SK-N-SH treated with all-trans-retinoic acid at 6 μM for 48 hours (cell line): ENCODE results near the gene CEP44.
"Not testable (repeated sequence)": the region's sequence is repeated elsewhere in the genome, so short reads cannot be mapped to it uniquely, and the experiment has no call there.

Experiments used
- ATAC-seq: fragments of 200-7000 bp; cut with Tn5 transposase; 3 replicates; pipeline ENCODE4 v1.9.1; 2020; ENCODE audit warnings: mild to moderate bottlenecking, moderate library complexity
- ARNTL ChIP-seq: fragments of 450-650 bp; formaldehyde crosslinking; IDR thresholded peaks from 2 replicates; pipeline ENCODE4 v1.5.0; 2020; ENCODE audit warnings: low read depth, mild to moderate bottlenecking, moderate library complexity, borderline replicate concordance
- BACH2 ChIP-seq: fragments of 250-450 bp; sonication (Bioruptor Pico); IDR thresholded peaks from 2 replicates; pipeline ENCODE4 v1.9.0; 2021; ENCODE audit warnings: mild to moderate bottlenecking, borderline replicate concordance
- CSDC2 ChIP-seq: fragments of 250-450 bp; sonication (Bioruptor Pico); IDR thresholded peaks from 2 replicates; pipeline ENCODE4 v1.5.0; 2020; ENCODE audit warnings: mild to moderate bottlenecking, moderate library complexity
- ESRRG ChIP-seq: fragments of 250-450 bp; sonication (Bioruptor Pico); IDR thresholded peaks from 2 replicates; pipeline ENCODE4 v1.6.1; 2021; ENCODE audit warnings: mild to moderate bottlenecking
- GLIS3 ChIP-seq: fragments of 250-450 bp; sonication (Bioruptor Pico); IDR thresholded peaks from 2 replicates; pipeline ENCODE4 v1.5.0; 2020; ENCODE audit warnings: mild to moderate bottlenecking, moderate library complexity
- ISL1 ChIP-seq: fragments of 250-450 bp; sonication (Bioruptor Pico); IDR thresholded peaks from 2 replicates; pipeline ENCODE4 v2.1.2; 2022; ENCODE audit warnings: mild to moderate bottlenecking, moderate library complexity
- OSR1 ChIP-seq: fragments of 250-450 bp; sonication (Bioruptor Pico); IDR thresholded peaks from 2 replicates; pipeline ENCODE4 v1.8.0; 2022; ENCODE audit warnings: moderate library complexity, mild to moderate bottlenecking, inconsistent platforms
- PPARA ChIP-seq: fragments of 250-450 bp; sonication (Bioruptor Pico); IDR thresholded peaks from 2 replicates; pipeline ENCODE4 v1.5.0; 2020; ENCODE audit warnings: mild to moderate bottlenecking, borderline replicate concordance
- SNAI2 ChIP-seq: fragments of 250-450 bp; sonication (Bioruptor Pico); IDR thresholded peaks from 2 replicates; pipeline ENCODE4 v1.5.0; 2020; ENCODE audit warnings: mild to moderate bottlenecking, moderate library complexity
- TCF4 ChIP-seq: fragments of 250-450 bp; sonication (Bioruptor Pico); IDR thresholded peaks from 2 replicates; pipeline ENCODE4 v1.8.0; 2021; ENCODE audit warnings: mild to moderate bottlenecking, moderate library complexity, borderline replicate concordance
- ZC3H10 ChIP-seq: fragments of 250-450 bp; sonication (Bioruptor Pico); IDR thresholded peaks from 2 replicates; pipeline ENCODE4 v1.5.1; 2021; ENCODE audit warnings: mild to moderate bottlenecking, moderate library complexity
- ZFP3 ChIP-seq: fragments of 250-450 bp; sonication (Bioruptor Pico); IDR thresholded peaks from 2 replicates; pipeline ENCODE4 v1.5.0; 2020; ENCODE audit warnings: mild to moderate bottlenecking, moderate library complexity
- ZFP30 ChIP-seq: fragments of 450-650 bp; formaldehyde crosslinking; IDR thresholded peaks from 2 replicates; pipeline ENCODE4 v1.5.0; 2022; ENCODE audit warnings: mild to moderate bottlenecking, moderate library complexity
- ZNF565 ChIP-seq: fragments of 450-650 bp; formaldehyde crosslinking; conservative IDR thresholded peaks from 2 replicates; pipeline ENCODE4 v1.5.0; 2020; ENCODE audit warnings: low read depth, mild to moderate bottlenecking, moderate library complexity
- ZNF70 ChIP-seq: fragments of 450-650 bp; formaldehyde crosslinking; IDR thresholded peaks from 2 replicates; pipeline ENCODE4 v1.5.0; 2020; ENCODE audit warnings: mild to moderate bottlenecking, moderate library complexity
- TF ChIP-seq, protein P1 (sequence below): fragments of 250-450 bp; sonication (Bioruptor Pico); IDR thresholded peaks from 2 replicates; pipeline ENCODE4 v1.8.0; 2021; ENCODE audit warnings: low read depth, mild to moderate bottlenecking, moderate library complexity, borderline replicate concordance
- TF ChIP-seq, protein P2 (sequence below): fragments of 250-450 bp; sonication (Bioruptor Pico); IDR thresholded peaks from 2 replicates; pipeline ENCODE4 v1.5.0; 2020; ENCODE audit warnings: mild to moderate bottlenecking, moderate library complexity
- TF ChIP-seq, protein P3 (sequence below): fragments of 250-450 bp; sonication (Bioruptor Pico); IDR thresholded peaks from 2 replicates; pipeline ENCODE4 v1.5.1; 2020; ENCODE audit warnings: low read depth, mild to moderate bottlenecking, moderate library complexity
- TF ChIP-seq, protein P4 (sequence below): fragments of 250-450 bp; sonication (Bioruptor Pico); IDR thresholded peaks from 2 replicates; pipeline ENCODE4 v1.8.0; 2020; ENCODE audit warnings: mild to moderate bottlenecking, moderate library complexity, borderline replicate concordance
- TF ChIP-seq, protein P5 (sequence below): fragments of 250-450 bp; sonication (Bioruptor Pico); IDR thresholded peaks from 2 replicates; pipeline ENCODE4 v1.5.1; 2021; ENCODE audit warnings: mild to moderate bottlenecking, moderate library complexity

CEP44 gene

DNA sequence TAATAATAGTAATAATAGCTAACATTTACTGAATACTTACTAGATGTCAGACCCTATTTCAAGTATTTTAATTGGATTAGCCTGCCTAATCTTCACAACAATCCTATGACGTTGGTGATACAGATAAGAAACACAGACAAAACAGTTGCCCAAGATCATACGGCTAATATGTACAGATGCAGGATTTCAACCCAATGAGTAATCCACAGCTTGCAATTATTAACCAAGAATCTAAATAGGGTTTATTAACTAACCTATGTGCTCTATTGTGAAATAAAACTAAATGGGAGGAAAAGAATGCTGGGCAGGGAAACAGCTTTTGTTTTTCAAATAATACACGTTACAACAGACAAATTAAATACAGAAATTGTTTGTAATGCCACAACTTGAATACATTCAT is 23.6 kb upstream of the CEP44 start (continued):
- TF ChIP-seq, protein P1, sequence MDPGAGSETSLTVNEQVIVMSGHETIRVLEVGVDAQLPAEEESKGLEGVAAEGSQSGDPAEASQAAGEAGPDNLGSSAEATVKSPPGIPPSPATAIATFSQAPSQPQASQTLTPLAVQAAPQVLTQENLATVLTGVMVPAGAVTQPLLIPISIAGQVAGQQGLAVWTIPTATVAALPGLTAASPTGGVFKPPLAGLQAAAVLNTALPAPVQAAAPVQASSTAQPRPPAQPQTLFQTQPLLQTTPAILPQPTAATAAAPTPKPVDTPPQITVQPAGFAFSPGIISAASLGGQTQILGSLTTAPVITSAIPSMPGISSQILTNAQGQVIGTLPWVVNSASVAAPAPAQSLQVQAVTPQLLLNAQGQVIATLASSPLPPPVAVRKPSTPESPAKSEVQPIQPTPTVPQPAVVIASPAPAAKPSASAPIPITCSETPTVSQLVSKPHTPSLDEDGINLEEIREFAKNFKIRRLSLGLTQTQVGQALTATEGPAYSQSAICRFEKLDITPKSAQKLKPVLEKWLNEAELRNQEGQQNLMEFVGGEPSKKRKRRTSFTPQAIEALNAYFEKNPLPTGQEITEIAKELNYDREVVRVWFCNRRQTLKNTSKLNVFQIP (CRISPR knock-in tag): no peak; the same call in 1 of the 2 replicates

DNA sequence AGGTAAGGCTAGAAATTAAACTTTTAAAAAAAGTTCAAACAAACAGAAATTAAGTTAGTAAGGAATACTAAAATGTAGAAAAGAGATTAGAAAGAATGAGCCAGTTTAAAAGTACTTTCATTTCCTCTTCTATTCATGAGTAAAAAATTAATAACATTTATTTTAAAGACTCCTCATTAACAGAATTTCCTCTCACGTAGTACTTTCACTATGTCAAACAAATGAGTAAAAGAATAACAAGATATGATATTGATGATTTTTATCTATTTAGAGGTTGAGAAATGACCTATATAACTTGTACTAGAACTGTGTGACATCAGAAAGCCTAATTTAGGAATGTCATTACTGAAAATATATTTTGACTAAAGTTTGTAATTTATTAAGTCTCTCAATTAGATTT is 22.3 kb upstream of the CEP44 start:
- ATAC-seq: not testable (repeated sequence)

DNA sequence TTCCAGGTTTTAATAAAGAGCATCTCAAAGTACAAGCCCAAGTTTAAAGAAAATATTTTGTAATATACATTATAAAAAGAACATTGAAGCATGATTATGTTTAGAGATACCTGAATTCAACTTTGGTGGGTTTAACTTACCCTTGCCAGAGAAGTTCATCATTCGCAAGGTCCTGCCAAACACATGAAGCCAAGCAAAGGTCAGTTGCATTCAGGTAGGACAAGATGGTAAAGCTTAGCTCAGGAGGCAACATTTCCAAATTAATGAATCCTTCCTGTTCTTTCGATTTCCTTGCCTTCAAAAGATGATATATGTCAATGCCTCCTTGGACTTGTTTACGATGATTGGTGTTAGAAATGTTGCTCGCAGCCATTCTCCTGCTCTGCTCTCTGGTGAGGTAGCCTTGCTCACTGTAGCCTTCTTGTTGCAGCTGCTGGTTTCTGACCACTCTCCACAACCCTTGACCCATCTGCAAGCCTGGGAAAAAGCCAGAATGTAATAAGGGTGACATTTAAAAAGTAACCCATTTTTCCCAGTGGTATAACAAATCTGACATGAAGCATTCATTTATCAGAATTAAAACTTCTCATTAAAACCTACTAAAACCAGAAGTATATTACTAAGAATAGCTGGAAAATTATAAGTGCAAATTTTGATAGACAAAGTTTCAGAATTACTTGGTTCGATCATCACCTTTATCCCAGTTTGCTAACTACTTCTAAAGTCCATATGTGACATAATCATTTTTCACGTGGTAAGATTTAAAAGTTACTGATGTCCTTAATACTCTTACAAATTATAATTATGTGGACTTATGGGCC is 20.9 kb upstream of the CEP44 start:
- TF ChIP-seq, protein P2, sequence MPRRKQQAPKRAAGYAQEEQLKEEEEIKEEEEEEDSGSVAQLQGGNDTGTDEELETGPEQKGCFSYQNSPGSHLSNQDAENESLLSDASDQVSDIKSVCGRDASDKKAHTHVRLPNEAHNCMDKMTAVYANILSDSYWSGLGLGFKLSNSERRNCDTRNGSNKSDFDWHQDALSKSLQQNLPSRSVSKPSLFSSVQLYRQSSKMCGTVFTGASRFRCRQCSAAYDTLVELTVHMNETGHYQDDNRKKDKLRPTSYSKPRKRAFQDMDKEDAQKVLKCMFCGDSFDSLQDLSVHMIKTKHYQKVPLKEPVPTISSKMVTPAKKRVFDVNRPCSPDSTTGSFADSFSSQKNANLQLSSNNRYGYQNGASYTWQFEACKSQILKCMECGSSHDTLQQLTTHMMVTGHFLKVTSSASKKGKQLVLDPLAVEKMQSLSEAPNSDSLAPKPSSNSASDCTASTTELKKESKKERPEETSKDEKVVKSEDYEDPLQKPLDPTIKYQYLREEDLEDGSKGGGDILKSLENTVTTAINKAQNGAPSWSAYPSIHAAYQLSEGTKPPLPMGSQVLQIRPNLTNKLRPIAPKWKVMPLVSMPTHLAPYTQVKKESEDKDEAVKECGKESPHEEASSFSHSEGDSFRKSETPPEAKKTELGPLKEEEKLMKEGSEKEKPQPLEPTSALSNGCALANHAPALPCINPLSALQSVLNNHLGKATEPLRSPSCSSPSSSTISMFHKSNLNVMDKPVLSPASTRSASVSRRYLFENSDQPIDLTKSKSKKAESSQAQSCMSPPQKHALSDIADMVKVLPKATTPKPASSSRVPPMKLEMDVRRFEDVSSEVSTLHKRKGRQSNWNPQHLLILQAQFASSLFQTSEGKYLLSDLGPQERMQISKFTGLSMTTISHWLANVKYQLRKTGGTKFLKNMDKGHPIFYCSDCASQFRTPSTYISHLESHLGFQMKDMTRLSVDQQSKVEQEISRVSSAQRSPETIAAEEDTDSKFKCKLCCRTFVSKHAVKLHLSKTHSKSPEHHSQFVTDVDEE: peak; percentile 38; the same call in 1 of the 2 replicates
- TF ChIP-seq, protein P3, sequence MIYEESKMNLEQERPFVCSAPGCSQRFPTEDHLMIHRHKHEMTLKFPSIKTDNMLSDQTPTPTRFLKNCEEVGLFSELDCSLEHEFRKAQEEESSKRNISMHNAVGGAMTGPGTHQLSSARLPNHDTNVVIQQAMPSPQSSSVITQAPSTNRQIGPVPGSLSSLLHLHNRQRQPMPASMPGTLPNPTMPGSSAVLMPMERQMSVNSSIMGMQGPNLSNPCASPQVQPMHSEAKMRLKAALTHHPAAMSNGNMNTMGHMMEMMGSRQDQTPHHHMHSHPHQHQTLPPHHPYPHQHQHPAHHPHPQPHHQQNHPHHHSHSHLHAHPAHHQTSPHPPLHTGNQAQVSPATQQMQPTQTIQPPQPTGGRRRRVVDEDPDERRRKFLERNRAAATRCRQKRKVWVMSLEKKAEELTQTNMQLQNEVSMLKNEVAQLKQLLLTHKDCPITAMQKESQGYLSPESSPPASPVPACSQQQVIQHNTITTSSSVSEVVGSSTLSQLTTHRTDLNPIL (CRISPR knock-in tag): no peak
- peak; percentile 65 for ATAC-seq

- ATAC-seq: no peak; the same call in 2 of the 3 replicates
These were observed 20.3 kb upstream of the CEP44 start for GRCh38 chr4:174263445-174263736.

More at GRCh38 chr4:174263445-174263736, 20.3 kb upstream of the CEP44 start:
- TF ChIP-seq OSR1: no peak
- no peak for TF ChIP-seq ZNF565 (CRISPR knock-in tag)
- no peak for TF ChIP-seq ZC3H10 (CRISPR knock-in tag)
- TF ChIP-seq GLIS3: no peak
- TF ChIP-seq TCF4 (CRISPR knock-in tag): no peak
- no peak for TF ChIP-seq ZNF70 (CRISPR knock-in tag)
- TF ChIP-seq ESRRG (CRISPR knock-in tag): no peak
- TF ChIP-seq ZFP30 (CRISPR knock-in tag): no peak
- TF ChIP-seq PPARA: no peak
- TF ChIP-seq, protein P1 (CRISPR knock-in tag): no peak
- no peak for TF ChIP-seq CSDC2 (CRISPR knock-in tag)
- TF ChIP-seq, protein P3 (CRISPR knock-in tag): no peak
- TF ChIP-seq, protein P4, sequence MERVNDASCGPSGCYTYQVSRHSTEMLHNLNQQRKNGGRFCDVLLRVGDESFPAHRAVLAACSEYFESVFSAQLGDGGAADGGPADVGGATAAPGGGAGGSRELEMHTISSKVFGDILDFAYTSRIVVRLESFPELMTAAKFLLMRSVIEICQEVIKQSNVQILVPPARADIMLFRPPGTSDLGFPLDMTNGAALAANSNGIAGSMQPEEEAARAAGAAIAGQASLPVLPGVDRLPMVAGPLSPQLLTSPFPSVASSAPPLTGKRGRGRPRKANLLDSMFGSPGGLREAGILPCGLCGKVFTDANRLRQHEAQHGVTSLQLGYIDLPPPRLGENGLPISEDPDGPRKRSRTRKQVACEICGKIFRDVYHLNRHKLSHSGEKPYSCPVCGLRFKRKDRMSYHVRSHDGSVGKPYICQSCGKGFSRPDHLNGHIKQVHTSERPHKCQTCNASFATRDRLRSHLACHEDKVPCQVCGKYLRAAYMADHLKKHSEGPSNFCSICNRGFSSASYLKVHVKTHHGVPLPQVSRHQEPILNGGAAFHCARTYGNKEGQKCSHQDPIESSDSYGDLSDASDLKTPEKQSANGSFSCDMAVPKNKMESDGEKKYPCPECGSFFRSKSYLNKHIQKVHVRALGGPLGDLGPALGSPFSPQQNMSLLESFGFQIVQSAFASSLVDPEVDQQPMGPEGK (CRISPR knock-in tag): no peak
- TF ChIP-seq ARNTL (CRISPR knock-in tag): no peak
- no peak for TF ChIP-seq SNAI2 (CRISPR knock-in tag)
- no peak for TF ChIP-seq ZFP3 (CRISPR knock-in tag)
- TF ChIP-seq ISL1 (CRISPR knock-in tag): no peak
- TF ChIP-seq, protein P5, sequence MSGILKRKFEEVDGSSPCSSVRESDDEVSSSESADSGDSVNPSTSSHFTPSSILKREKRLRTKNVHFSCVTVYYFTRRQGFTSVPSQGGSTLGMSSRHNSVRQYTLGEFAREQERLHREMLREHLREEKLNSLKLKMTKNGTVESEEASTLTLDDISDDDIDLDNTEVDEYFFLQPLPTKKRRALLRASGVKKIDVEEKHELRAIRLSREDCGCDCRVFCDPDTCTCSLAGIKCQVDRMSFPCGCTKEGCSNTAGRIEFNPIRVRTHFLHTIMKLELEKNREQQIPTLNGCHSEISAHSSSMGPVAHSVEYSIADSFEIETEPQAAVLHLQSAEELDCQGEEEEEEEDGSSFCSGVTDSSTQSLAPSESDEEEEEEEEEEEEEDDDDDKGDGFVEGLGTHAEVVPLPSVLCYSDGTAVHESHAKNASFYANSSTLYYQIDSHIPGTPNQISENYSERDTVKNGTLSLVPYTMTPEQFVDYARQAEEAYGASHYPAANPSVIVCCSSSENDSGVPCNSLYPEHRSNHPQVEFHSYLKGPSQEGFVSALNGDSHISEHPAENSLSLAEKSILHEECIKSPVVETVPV (CRISPR knock-in tag): no peak
- no peak for TF ChIP-seq BACH2 (CRISPR knock-in tag)
